ENCODE data around the gene FADS1. TPM values are rescaled to one million over a fixed set of nuclear protein-coding genes. Genes with fewer than 3 reads are reported as not detected.

Gene FADS1
- total RNA-seq, 1 donor from 2014 or later = 96.3 TPM

DNA sequence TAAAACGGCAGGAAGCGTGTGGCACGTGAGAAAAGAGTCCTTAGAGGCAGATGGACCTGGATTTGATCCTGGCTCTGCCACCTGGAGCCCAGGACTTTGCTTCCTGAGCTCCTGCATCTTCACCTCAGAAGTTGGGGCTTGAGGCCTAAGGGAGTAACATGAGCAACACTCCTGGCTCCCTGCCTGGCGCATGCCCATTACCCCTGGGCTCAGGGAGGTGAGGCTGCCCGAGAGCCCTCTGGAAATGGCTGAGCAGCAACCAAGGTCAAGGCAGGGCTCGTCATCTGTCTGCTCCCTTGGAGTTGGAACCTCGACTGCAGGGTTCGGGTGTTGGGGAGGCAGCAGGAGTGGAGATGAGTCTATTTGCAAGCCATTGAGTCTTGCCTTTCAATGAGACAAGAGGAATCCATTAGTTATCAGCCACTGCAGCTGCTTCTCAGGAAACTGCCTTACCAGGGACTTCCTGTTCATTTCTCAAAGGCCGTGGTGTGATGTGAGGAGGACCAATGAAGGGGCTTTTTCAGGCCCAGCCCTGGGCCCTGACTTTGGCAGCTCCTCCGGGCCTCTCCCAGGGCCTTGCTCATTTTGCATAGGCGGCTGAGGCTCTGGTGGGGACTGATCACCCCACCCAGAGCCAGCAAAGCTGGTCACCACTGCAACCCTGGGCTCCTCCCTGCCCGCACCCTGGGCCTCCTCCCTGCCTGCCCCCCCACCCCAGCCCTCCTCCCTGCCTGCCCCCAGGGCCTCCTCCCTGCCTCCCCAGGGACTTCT is 17.7 kb upstream of the FADS1 start:
- Histone ChIP-seq H3K27me3 (ENCODE audit: control insufficient read depth, insufficient read depth, low read length) (no peaks in the 10 kb centered on the region), H3K36me3 (ENCODE audit: control insufficient read depth, insufficient read depth, low read length) (no peaks in the 10 kb centered on the region), H3K4me3 (ENCODE audit: low read depth, low read length) (no peak overlapping the region)
- no peak for TF ChIP-seq CTCF (IDR thresholded peaks at IDR 0.05; ENCODE audit: insufficient read depth, low read length, poor library complexity, severe bottlenecking)
- DNase-seq (ENCODE audit: low read depth) = no peak

DNA sequence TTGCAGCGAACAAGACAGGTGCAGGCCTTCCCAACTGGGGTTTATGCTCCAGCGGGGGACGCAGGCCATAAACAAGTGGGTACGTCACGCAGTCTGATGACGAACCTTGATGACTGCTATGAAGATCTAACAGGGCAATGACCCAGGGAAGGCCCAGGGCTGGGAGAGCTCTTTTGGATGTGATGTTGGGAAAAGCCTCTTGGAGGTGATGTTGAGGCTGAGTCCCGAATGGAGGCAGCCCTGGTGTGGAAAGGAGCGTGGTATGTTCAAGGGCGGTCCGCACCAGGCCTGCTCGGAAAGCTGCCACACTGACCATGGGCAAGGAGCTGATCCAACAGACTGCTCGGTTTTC is 17.1 kb upstream of the FADS1 start:
- DNase-seq (ENCODE audit: low read depth) = no peak
- Histone ChIP-seq H3K36me3 (ENCODE audit: control insufficient read depth, insufficient read depth, low read length) (no peaks in the 10 kb centered on the region), H3K4me3 (ENCODE audit: low read depth, low read length) (no peak overlapping the region), H3K27me3 (ENCODE audit: control insufficient read depth, insufficient read depth, low read length) (no peaks in the 10 kb centered on the region)
- no peak for TF ChIP-seq CTCF (IDR thresholded peaks at IDR 0.05; ENCODE audit: insufficient read depth, low read length, poor library complexity, severe bottlenecking)

- Histone ChIP-seq H3K4me3 (ENCODE audit: low read depth, low read length) (no peak overlapping the region), H3K36me3 (ENCODE audit: control insufficient read depth, insufficient read depth, low read length) (no peaks in the 10 kb centered on the region), H3K27me3 (ENCODE audit: control insufficient read depth, insufficient read depth, low read length) (no peaks in the 10 kb centered on the region)
- no peak for DNase-seq (ENCODE audit: low read depth)
- TF ChIP-seq CTCF (IDR thresholded peaks at IDR 0.05; ENCODE audit: insufficient read depth, low read length, poor library complexity, severe bottlenecking) = no peak
Observed at GRCh38 chr11:61833471-61833870, 16.7 kb upstream of the FADS1 start.

DNA sequence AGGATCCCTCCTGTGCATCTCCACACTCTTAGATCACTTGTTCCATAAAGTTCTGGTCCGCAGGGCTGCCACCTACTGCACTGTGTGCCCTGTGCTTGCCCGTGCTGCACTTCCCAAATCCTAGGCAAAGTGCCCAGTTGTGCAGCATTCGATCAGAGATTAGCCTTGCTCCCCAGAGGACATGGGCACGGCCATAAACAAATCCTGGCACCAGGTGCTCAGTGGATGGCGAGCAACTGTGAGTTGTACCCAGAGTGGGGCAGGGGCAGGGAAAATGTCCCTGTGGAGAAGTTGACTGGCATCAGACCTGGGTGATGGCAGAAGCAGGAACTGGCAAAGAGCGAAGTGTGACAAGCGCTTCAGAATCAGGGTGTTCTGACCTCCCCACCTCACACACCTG is 16.0 kb upstream of the FADS1 start:
- Histone ChIP-seq H3K36me3 (ENCODE audit: control insufficient read depth, insufficient read depth, low read length) (no peaks in the 10 kb centered on the region), H3K27me3 (ENCODE audit: control insufficient read depth, insufficient read depth, low read length) (no peaks in the 10 kb centered on the region), H3K4me3 (ENCODE audit: low read depth, low read length) (no peak overlapping the region)
- DNase-seq (ENCODE audit: low read depth) = no peak
- TF ChIP-seq CTCF (IDR thresholded peaks at IDR 0.05; ENCODE audit: insufficient read depth, low read length, poor library complexity, severe bottlenecking) = no peak

DNA sequence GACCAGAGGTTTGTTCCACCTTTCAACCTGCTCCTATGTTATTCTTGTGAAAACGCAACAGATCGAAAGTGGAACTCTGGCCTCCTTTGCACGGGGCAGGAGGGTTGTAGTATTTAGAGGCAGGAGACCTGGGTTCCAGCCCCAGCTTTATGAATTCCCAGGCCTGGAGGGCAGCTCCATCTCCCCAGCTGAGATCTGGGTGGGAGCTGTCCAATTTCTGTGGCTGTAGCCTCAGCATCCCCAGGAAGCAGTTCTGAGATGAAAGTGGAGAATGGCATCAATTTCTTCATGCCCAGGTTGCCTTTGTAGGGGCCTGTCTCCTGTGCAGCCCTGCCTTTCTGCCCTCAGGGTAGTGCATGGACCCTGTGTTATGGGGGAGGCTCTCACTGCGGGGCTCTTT is 15.4 kb upstream of the FADS1 start:
- TF ChIP-seq CTCF (IDR thresholded peaks at IDR 0.05; ENCODE audit: insufficient read depth, low read length, poor library complexity, severe bottlenecking) = no peak
- Histone ChIP-seq H3K27me3 (ENCODE audit: control insufficient read depth, insufficient read depth, low read length) (no peaks in the 10 kb centered on the region), H3K36me3 (ENCODE audit: control insufficient read depth, insufficient read depth, low read length) (no peaks in the 10 kb centered on the region), H3K4me3 (ENCODE audit: low read depth, low read length) (no peak overlapping the region)
- no peak for DNase-seq (ENCODE audit: low read depth)
